ENCODE measurements around the gene STK16. TPM values are rescaled to one million over a fixed set of nuclear protein-coding genes. Genes with fewer than 3 reads are reported as not detected.
"Not testable (repeated sequence)": the region's sequence is repeated elsewhere in the genome, so short reads cannot be mapped to it uniquely, and the experiment has no call there.

STK16 gene
- total RNA-seq = 25.1 and 29.8 TPM in 2 replicates

GRCh38 chr2:219245148-219245898 lies at the start of gene STK16, which contains the start of gene GLB1L:
STK16 (plus strand) TSS chr2:219245479; CDS start chr2:219246000, 521 bp downstream.
GLB1L (minus strand) TSS chr2:219245444; CDS start chr2:219243573, 1,871 bp downstream.
- intact Hi-C loops (cut with micrococcal nuclease) = loop anchor here (1.0 to 5.0 kb wide), 8 partner anchors 8 to 352 kb away; partner anchors contain the start of genes ABCB6, ANKZF1, ATG9A and STK11IP

GRCh38 chr2:219197388-219197787 lies 47.9 kb upstream of the STK16 start:
- intact Hi-C loops (cut with micrococcal nuclease) = no loop called here

GRCh38 chr2:219198974-219199373 lies 46.3 kb upstream of the STK16 start:
- intact Hi-C loops (cut with micrococcal nuclease) = no loop called here

- intact Hi-C loops (cut with micrococcal nuclease) = no loop called here
Observed at GRCh38 chr2:219199470-219200211, 45.6 kb upstream of the STK16 start.

- intact Hi-C loops (cut with micrococcal nuclease) = not testable (repeated sequence)
Observed at GRCh38 chr2:219200502-219201326, 44.6 kb upstream of the STK16 start.

- intact Hi-C loops (cut with micrococcal nuclease) = not testable (repeated sequence)
Observed at GRCh38 chr2:219201331-219201730, 43.9 kb upstream of the STK16 start.

GRCh38 chr2:219204425-219205164 lies 40.7 kb upstream of the STK16 start:
- intact Hi-C loops (cut with micrococcal nuclease) = loop anchor here (5.0 kb wide), 2 partner anchors 147 to 532 kb away; partner anchors contain the start of genes RNF25 and STK36

- intact Hi-C loops (cut with micrococcal nuclease) = loop anchor here (5.0 kb wide), 2 partner anchors 148 to 533 kb away; partner anchors contain the start of genes RNF25 and STK36
Observed at GRCh38 chr2:219205165-219205538, 40.1 kb upstream of the STK16 start.

- intact Hi-C loops (cut with micrococcal nuclease) = loop anchor here (1.0 to 5.0 kb wide), 12 partner anchors 13 to 534 kb away; partner anchors contain the start of genes ANKZF1, ATG9A, CHPF and DNAJB2
Observed at GRCh38 chr2:219205981-219206327, 39.3 kb upstream of the STK16 start.

GRCh38 chr2:219206328-219207133 lies 38.7 kb upstream of the STK16 start, which contains the start of gene ZFAND2B:
ZFAND2B (plus strand) TSS chr2:219206782; CDS start chr2:219206988, 206 bp downstream.
- intact Hi-C loops (cut with micrococcal nuclease) = loop anchor here (1.0 to 5.0 kb wide), 12 partner anchors 13 to 534 kb away; partner anchors contain the start of genes ANKZF1, ATG9A, CHPF and DNAJB2

- intact Hi-C loops (cut with micrococcal nuclease) = loop anchor here (5.0 kb wide), 2 partner anchors 150 to 535 kb away; partner anchors contain the start of genes RNF25 and STK36
Observed at GRCh38 chr2:219207134-219207883, 38.0 kb upstream of the STK16 start.

GRCh38 chr2:219207884-219208740 lies 37.2 kb upstream of the STK16 start:
- intact Hi-C loops (cut with micrococcal nuclease) = loop anchor here (5.0 kb wide), 2 partner anchors 151 to 536 kb away; partner anchors contain the start of genes RNF25 and STK36

GRCh38 chr2:219209236-219210195 lies 35.8 kb upstream of the STK16 start:
- intact Hi-C loops (cut with micrococcal nuclease) = loop anchor here (5.0 kb wide), 2 partner anchors 152 to 537 kb away; partner anchors contain the start of genes RNF25 and STK36

- intact Hi-C loops (cut with micrococcal nuclease) = no loop called here
Observed at GRCh38 chr2:219210196-219210885, 34.9 kb upstream of the STK16 start.

- intact Hi-C loops (cut with micrococcal nuclease) = loop anchor here (1.0 kb wide), 2 partner anchors 34 to 51 kb away; partner anchors contain the start of gene NHEJ1
Observed at GRCh38 chr2:219210886-219211362, 34.4 kb upstream of the STK16 start.

All from T-helper 2 cell treated with Interferon-gamma antibody and Interleukin-4, amounts not matched to agents 100 ng/mL and 5 ng/mL, for 36 hours (primary cell).